Left lobe of liver (tissue), 2 donors: Measurements from ENCODE around the gene PPP1R3D. TPM values are rescaled to one million over a fixed set of nuclear protein-coding genes. Genes with fewer than 3 reads are reported as not detected.

Experiments
- ATAC-seq: fragments of 200-7000 bp; cut with Tn5 transposase; one replicate; pipeline ENCODE4 v1.9.1; 2020; ENCODE audit warnings: mild to moderate bottlenecking, moderate library complexity
- DNase-seq: peaks from one replicate; pipeline ENCODE4 v3.0.0-alpha.2; 2020; ENCODE audit warnings: low spot score
- total RNA-seq: library from RNA; stranded (reverse); gene quantifications from one replicate; pipeline ENCODE4 v1.2.1, GENCODE V29; 2021
- donor health status: DM: no; HTN: no; CAD: no; lungs with moderate emphysema.
- donor health status: DM: no; HTN: yes; CAD: no.

PPP1R3D gene
- total RNA-seq, 1 donor from 2014 or later: 0.78 TPM

GRCh38 chr20:59948828-59949720 is 9.0 kb upstream of the PPP1R3D start:
- ATAC-seq (peak; percentile 74), DNase-seq (no peak)

- no peak for ATAC-seq
Measured at GRCh38 chr20:59948212-59948611, 8.1 kb upstream of the PPP1R3D start.

GRCh38 chr20:59947376-59947775 is 7.3 kb upstream of the PPP1R3D start:
- DNase-seq (no peak), ATAC-seq (no peak)

More at GRCh38 chr20:59948212-59948611, 8.1 kb upstream of the PPP1R3D start:
- DNase-seq: no peak

GRCh38 chr20:59945731-59946130 is 5.6 kb upstream of the PPP1R3D start:
- DNase-seq (no peak), ATAC-seq (no peak)

- DNase-seq (no peak), ATAC-seq (no peak)
Measured at GRCh38 chr20:59945175-59945574, 5.1 kb upstream of the PPP1R3D start.

GRCh38 chr20:59944726-59945125 is 4.6 kb upstream of the PPP1R3D start:
- no peak for DNase-seq

GRCh38 chr20:59942245-59942644 is 2.1 kb upstream of the PPP1R3D start:
- ATAC-seq: no peak
- no peak for DNase-seq

More at GRCh38 chr20:59944726-59945125, 4.6 kb upstream of the PPP1R3D start:
- ATAC-seq: no peak

GRCh38 chr20:59940956-59941294 is 820 bp upstream of the PPP1R3D start:
- DNase-seq (no peak), ATAC-seq (no peak)

- peak; percentile 55 for DNase-seq
- ATAC-seq: peak; percentile 7
Measured at GRCh38 chr20:59939879-59940128, 301 bp downstream of the PPP1R3D start.

GRCh38 chr20:59939052-59939878 is 840 bp downstream of the PPP1R3D start:
- no peak for DNase-seq
- no peak for ATAC-seq

- ATAC-seq (no peak), DNase-seq (no peak)
Measured at GRCh38 chr20:59938696-59939051, 1.4 kb downstream of the PPP1R3D start.

GRCh38 chr20:59938221-59938620 is 1.9 kb downstream of the PPP1R3D start:
- DNase-seq (no peak), ATAC-seq (no peak)

- ATAC-seq (no peak), DNase-seq (no peak)
Measured at GRCh38 chr20:59937150-59937549, 3.0 kb downstream of the PPP1R3D start.

GRCh38 chr20:59936409-59936808 is 3.7 kb downstream of the PPP1R3D start:
- no peak for ATAC-seq

GRCh38 chr20:59935457-59936185 is 4.5 kb downstream of the PPP1R3D start:
- ATAC-seq (no peak), DNase-seq (no peak)

More at GRCh38 chr20:59936409-59936808, 3.7 kb downstream of the PPP1R3D start:
- no peak for DNase-seq

- peak; percentile 64 for DNase-seq
- ATAC-seq: peak; percentile 91
Measured at GRCh38 chr20:59933849-59934585, 6.1 kb downstream of the PPP1R3D start.

- DNase-seq (no peak), ATAC-seq (peak; percentile 71)
Measured at GRCh38 chr20:59933296-59933848, 6.7 kb downstream of the PPP1R3D start, which contains the start of gene SYCP2. Gene SYCP2, minus strand, starts transcription at chr20:59933637. Its CDS starts 11,224 bp downstream, at chr20:59922413.

GRCh38 chr20:59932616-59933295 is 7.3 kb downstream of the PPP1R3D start:
- no peak for ATAC-seq
- no peak for DNase-seq

GRCh38 chr20:59931511-59932312 is 8.4 kb downstream of the PPP1R3D start:
- no peak for DNase-seq
- ATAC-seq: no peak
